GM21576 (cell line): ENCODE data around the gene AJM1.

Source experiments
- ATAC-seq: cut with Tn5 transposase; IDR thresholded peaks from one replicate; pipeline ENCODE4 v1.9.1; 2021; ENCODE audit warnings: mild to moderate bottlenecking, moderate library complexity; ENCODE audit not compliant: unreplicated experiment

Gene AJM1

GRCh38 chr9:136853596-136854112 lies 11.4 kb downstream of the AJM1 start:
- ATAC-seq, result no peak

DNA sequence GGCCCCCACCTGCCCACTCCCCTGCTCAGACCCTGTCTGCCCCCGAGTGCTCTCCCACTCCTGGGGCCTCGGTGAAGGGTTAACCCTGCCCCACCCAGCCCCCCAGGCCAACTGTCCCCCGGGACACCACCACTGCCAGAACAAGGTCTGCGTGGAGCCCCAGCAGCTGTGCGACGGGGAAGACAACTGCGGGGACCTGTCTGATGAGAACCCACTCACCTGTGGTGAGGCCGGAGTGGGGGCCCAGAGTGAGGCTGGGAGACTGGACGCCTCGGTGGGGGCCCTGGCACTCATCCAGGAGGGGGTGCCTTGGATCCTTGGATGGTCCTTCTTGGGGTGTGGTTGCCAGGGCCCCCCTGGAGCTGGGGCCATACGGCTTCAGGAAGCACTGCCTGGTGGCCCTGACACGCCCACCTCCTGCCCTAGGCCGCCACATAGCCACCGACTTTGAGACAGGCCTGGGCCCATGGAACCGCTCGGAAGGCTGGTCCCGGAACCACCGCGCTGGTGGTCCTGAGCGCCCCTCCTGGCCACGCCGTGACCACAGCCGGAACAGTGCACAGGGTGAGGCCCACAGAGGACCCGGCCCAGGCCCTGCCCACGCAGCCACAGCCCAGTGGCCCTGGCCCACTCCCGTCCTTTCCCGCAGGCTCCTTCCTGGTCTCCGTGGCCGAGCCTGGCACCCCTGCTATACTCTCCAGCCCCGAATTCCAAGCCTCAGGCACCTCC lies 12.0 kb downstream of the AJM1 start:
- ATAC-seq, result no peak

- no peak for ATAC-seq
Observed at GRCh38 chr9:136854842-136855460, 12.7 kb downstream of the AJM1 start.

DNA sequence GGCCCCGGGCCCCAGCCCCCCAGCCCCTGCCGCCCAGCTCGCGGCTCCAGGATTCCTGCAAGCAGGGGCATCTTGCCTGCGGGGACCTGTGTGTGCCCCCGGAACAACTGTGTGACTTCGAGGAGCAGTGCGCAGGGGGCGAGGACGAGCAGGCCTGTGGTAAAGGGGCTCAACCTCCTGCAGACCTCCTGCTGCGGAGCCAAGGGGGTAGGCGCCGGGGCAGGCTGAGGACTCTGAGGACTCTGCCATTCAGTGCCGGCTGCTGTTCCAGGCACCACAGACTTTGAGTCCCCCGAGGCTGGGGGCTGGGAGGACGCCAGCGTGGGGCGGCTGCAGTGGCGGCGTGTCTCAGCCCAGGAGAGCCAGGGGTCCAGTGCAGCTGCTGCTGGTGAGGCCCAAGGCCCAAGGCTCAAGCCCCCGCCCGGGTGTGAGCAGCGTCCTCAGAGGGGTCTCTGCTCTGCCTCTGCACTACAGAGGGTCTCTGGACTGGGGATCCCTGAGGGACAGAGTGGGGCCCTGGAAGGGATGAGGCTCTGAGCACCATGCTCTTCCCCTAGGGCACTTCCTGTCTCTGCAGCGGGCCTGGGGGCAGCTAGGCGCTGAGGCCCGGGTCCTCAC lies 13.3 kb downstream of the AJM1 start:
- no peak for ATAC-seq

GRCh38 chr9:136856079-136856476 lies 13.8 kb downstream of the AJM1 start:
- ATAC-seq, result no peak

DNA sequence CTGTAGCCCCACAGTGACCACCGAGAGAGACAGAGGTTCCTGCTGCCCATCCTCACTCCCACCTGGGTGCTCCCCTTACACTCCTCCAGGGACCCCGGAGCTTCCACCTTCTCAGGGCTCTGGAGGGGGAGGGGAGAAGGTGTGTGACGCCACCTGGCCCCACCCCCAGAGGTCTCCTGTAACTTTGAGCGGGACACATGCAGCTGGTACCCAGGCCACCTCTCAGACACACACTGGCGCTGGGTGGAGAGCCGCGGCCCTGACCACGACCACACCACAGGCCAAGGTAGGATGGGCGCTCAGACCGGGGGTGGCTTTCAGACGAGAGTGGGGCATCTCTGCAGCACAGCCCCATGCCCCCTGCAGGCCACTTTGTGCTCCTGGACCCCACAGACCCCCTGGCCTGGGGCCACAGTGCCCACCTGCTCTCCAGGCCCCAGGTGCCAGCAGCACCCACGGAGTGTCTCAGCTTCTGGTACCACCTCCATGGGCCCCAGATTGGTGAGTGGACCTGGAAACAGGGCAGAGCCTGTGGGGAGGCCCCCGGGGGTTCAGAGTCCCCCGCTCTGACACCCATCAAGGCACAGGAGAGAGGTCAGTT lies 14.4 kb downstream of the AJM1 start:
- ATAC-seq, result no peak

DNA sequence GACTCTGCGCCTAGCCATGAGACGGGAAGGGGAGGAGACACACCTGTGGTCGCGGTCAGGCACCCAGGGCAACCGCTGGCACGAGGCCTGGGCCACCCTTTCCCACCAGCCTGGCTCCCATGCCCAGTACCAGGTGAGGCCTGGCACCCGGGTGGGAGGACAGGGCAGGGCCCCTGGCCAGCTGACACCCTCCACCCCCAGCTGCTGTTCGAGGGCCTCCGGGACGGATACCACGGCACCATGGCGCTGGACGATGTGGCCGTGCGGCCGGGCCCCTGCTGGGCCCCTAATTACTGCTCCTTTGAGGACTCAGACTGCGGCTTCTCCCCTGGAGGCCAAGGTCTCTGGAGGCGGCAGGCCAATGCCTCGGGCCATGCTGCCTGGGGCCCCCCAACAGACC lies 14.9 kb downstream of the AJM1 start:
- no peak for ATAC-seq

DNA sequence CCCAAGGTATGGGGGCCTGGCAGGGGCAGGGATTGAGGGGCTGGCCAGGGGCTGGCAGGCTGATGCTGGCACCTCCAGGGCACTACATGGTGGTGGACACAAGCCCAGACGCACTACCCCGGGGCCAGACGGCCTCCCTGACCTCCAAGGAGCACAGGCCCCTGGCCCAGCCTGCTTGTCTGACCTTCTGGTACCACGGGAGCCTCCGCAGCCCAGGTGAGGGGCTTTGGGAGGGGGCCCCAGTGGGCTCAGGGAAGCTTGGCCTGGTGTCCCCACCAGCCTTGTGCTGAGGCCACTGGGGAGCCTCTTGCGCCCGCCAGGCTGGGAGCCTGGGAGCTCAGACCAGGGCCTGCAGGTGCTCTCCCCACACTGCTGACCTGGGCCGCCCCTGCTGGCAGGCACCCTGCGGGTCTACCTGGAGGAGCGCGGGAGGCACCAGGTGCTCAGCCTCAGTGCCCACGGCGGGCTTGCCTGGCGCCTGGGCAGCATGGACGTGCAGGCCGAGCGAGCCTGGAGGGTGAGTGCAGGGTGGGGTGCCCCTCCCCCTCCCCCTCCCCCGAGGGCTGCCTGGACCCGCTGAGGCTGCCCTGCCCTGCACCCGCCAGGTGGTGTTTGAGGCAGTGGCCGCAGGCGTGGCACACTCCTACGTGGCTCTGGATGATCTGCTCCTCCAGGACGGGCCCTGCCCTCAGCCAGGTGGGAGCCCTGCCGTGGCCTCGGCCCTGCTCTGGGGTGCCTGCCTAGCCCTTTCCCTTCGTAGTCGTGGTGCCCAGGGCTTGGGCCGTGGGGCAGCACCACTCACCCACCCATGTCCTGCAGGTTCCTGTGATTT lies 15.5 kb downstream of the AJM1 start:
- no peak for ATAC-seq

DNA sequence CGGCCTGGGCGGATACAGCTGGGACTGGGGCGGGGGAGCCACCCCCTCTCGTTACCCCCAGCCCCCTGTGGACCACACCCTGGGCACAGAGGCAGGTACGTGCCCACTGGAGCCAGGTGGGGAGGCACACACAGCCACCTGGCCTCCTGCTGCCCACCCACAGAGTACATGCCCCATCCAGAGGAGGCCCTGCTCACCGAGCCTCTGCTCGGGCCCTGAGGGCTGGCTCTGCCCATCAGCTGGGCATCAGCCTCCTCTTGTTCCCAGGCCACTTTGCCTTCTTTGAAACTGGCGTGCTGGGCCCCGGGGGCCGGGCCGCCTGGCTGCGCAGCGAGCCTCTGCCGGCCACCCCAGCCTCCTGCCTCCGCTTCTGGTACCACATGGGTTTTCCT lies 16.2 kb downstream of the AJM1 start:
- no peak for ATAC-seq

- no peak for ATAC-seq
Observed at GRCh38 chr9:136858844-136859757, 16.8 kb downstream of the AJM1 start.

DNA sequence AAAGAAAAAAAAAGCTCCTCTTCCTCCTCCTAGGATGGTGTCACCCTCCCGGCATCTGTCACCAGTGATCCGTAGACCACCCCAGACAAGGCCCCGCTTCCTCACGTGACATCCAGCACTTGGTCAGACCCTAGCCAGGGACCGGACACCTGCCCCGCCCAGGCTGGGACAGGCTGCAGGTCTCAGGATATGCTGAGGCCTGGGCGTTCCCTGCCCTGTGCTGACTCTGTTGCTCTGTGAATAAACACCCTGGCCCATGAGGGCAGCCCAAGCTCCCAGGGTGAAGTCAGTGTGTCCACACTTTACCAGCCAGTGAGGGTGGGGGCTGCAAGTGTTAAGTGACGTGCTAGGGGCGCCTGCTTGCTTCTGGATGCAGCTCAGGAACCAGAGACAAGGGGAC lies 18.3 kb downstream of the AJM1 start:
- ATAC-seq, result no peak

- no peak for ATAC-seq
Observed at GRCh38 chr9:136860933-136861873, 18.9 kb downstream of the AJM1 start.

- ATAC-seq, result no peak
Observed at GRCh38 chr9:136861874-136862457, 19.7 kb downstream of the AJM1 start.

DNA sequence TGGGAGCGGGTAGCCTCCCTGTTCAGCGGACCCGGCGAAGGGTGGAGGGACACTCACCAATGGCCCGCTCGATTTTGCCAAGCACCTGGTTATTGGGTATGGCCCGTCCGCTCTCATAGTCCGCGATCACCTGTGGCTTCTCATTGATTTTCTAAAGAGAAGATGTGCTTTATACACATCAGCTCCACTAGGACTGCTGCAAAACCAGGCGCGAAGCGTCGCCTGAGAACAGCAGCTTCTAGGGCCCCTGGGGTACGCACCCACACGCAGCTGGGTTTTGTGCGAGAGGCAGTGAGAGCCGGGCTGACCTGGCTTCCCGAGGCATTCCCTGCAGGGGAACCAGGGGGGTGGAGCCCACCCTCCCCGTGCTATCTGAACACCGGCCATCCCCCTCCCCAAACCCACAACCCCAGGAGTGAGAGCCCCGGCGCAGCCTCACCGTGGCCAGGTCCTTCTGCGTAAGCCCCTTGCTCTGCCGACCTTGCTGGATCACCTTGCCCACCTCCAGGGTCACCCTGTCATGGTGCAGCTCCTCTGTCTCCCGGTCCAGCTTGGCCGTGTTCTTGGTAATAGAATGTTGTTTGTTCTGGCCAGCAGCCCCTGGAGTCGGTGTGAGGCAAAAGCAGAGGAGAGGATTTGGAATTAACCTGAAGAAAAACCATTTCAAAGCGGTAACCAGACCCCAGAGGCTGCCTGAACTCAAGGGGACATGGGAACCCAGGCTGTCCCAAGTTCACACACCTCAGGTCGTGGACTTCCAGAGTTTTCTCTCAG lies 20.8 kb downstream of the AJM1 start:
- no peak for ATAC-seq

GRCh38 chr9:136863623-136864273 lies 21.5 kb downstream of the AJM1 start:
- no peak for ATAC-seq

DNA sequence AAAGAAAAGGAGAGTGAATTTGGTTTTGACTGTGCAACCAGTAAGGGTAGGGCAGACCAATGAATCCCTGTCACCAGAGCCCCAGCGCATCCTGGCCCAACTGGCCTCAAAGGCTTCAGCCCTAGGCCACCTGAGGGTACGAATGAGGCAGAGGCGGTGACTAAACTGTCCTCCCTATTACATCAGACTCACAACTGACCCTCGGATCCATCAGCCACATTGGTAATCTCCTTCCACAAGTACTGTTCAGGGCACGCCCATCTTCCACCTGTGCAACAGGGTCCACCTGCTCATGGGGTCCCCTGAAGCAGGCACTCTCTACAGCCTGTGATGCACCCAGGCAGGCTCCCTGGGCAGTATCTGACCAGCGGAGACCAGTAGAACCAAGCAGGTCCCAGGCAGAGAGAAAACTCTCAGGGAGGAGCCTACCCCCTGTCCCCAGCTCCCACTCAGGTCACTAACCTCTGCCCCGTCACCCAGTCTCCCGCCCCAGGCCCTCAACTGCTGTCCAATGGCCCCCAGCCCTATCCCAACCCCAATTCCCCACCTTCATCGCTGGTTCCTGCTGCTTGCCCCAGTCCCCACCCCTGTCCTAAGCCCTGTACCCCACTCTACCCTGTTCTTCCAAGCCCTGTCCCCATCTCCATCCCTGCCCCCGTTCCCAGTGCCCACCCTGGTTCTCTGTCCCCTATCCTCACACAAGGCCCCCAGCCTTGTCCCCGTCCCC lies 22.9 kb downstream of the AJM1 start:
- no peak for ATAC-seq

- ATAC-seq, result no peak
Observed at GRCh38 chr9:136865768-136866103, 23.5 kb downstream of the AJM1 start.
